Activated CD8-positive, alpha-beta T cell treated with anti-CD3 and anti-CD28 coated beads for 36 hours (primary cell): Measurements from ENCODE around the gene ANKRD13A. TPM values are rescaled to one million over a fixed set of nuclear protein-coding genes. Genes with fewer than 3 reads are reported as not detected.

ENCODE experiments used
- ATAC-seq: fragments of 200-7000 bp; cut with Tn5 transposase; one replicate; pipeline ENCODE4 v1.10.0; 2021; ENCODE audit warnings: mild to moderate bottlenecking, moderate library complexity
- CTCF ChIA-PET: fragments of 350-600 bp; sonication (Branson Sonifier 250); formaldehyde crosslinking; loops from one replicate; lab custom pipeline; 2021; ENCODE audit warnings: antibody characterized with exemption; lab: Charles Lee
- POLR2A ChIA-PET: fragments of 350-600 bp; sonication (Branson Sonifier 250); formaldehyde crosslinking; loops from one replicate; lab custom pipeline; 2021; ENCODE audit warnings: antibody characterized with exemption; lab: Charles Lee
- DNase-seq: peaks from one replicate; pipeline ENCODE4 v3.0.0-alpha.2; 2020
- H3K27ac Mint-ChIP-seq: one replicate; pipeline ENCODE4 v1.8.0; 2021; ENCODE audit warnings: mild to moderate bottlenecking, mixed read lengths
- H3K27me3 Mint-ChIP-seq: one replicate; pipeline ENCODE4 v1.8.0; 2021; ENCODE audit warnings: mixed read lengths
- H3K36me3 Mint-ChIP-seq: one replicate; pipeline ENCODE4 v1.8.0; 2021; ENCODE audit warnings: low read depth, mixed read lengths
- H3K4me1 Mint-ChIP-seq: one replicate; pipeline ENCODE4 v1.8.0; 2021; ENCODE audit warnings: low read depth, mixed read lengths
- H3K4me3 Mint-ChIP-seq: one replicate; pipeline ENCODE4 v1.8.0; 2021; ENCODE audit warnings: mild to moderate bottlenecking, moderate library complexity, mixed read lengths
- H3K9me3 Mint-ChIP-seq: one replicate; pipeline ENCODE4 v1.8.0; 2021; ENCODE audit warnings: mixed read lengths
- intact Hi-C: fragments of 100-400 bp; cut with micrococcal nuclease; formaldehyde crosslinking; loops from one replicate; pipeline ENCODE4 v1.10.0; 2022
- total RNA-seq, 2 experiments: library from RNA; stranded (reverse); gene quantifications; one replicate each; pipeline ENCODE4 v1.2.3, GENCODE V29; 2021
- TF ChIP-seq, protein P1 (sequence below): fragments of 200-600 bp; IDR thresholded peaks from one replicate; pipeline ENCODE4 v1.8.0; 2022; ENCODE audit warnings: antibody characterized with exemption, mild to moderate bottlenecking

The ANKRD13A gene
- total RNA-seq, 2 experiments from 2014 or later: 33.4 to 37.5 TPM

DNA sequence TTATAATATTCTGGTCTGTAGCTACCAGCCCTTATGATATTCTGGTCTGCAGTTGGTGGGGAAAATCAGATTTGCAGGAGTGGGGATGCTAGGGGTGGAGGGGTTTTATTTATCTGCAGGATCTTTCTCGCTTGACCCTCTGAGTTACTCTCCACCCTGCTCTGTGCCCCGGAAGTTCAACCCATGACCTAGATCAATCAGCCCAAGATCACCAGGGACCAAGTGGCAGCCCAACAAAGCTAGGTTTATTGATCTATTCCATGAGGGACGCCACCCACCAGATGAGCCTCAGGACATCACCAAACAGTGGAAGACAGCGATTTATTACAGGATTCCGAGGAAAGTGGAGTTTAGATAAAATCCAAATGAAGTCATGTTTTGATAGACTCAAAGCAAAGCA, 74.9 kb downstream of the ANKRD13A start:
- DNase-seq (no peak), ATAC-seq (no peak)
- Mint-ChIP-seq H3K4me3 (no peak overlapping the region), H3K9me3 (no peaks in the 10 kb centered on the region), H3K27ac (no peak overlapping the region), H3K4me1 (peaks cover 39% of the 10 kb centered on the region), H3K27me3 (no peaks in the 10 kb centered on the region), H3K36me3 (peaks cover 5% of the 10 kb centered on the region)
- POLR2A ChIA-PET: interaction anchor here (0.6 to 1.3 kb wide), 6 partner anchors 9 to 174 kb away, joined by 3 to 5 read pairs (median 3); partner anchors contain the start of genes C12orf76 and TCHP
- TF ChIP-seq, protein P1, sequence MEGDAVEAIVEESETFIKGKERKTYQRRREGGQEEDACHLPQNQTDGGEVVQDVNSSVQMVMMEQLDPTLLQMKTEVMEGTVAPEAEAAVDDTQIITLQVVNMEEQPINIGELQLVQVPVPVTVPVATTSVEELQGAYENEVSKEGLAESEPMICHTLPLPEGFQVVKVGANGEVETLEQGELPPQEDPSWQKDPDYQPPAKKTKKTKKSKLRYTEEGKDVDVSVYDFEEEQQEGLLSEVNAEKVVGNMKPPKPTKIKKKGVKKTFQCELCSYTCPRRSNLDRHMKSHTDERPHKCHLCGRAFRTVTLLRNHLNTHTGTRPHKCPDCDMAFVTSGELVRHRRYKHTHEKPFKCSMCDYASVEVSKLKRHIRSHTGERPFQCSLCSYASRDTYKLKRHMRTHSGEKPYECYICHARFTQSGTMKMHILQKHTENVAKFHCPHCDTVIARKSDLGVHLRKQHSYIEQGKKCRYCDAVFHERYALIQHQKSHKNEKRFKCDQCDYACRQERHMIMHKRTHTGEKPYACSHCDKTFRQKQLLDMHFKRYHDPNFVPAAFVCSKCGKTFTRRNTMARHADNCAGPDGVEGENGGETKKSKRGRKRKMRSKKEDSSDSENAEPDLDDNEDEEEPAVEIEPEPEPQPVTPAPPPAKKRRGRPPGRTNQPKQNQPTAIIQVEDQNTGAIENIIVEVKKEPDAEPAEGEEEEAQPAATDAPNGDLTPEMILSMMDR: no peak
- intact Hi-C loops: no loop called here
- CTCF ChIA-PET: no interaction called here

DNA sequence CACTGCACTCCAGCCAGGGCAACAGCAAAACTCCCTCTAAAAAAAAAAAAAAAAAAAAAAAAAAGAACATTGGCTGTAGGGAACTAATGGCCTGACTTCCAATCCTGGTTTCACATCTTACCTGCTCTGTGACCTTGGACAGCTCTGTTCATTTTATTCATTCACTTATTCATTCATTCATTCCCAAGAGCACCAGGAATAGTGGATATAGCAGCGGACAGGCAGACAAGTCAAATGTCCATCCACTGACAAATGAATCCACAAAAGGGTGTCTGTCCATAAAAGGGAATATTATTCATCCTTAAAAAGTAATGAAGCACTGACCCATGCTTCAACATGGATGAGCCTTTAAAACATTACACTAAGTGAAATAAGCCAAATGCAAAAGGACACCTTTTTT, 76.7 kb downstream of the ANKRD13A start:
- Mint-ChIP-seq H3K27ac (no peak overlapping the region), H3K4me3 (no peak overlapping the region), H3K4me1 (peaks cover 52% of the 10 kb centered on the region), H3K36me3 (peaks cover 8% of the 10 kb centered on the region), H3K27me3 (no peaks in the 10 kb centered on the region), H3K9me3 (peaks cover 1% of the 10 kb centered on the region)
- TF ChIP-seq, protein P1: no peak
- CTCF ChIA-PET: no interaction called here
- DNase-seq: no peak
- POLR2A ChIA-PET: no interaction called here
- no peak for ATAC-seq
- intact Hi-C loops: no loop called here

DNA sequence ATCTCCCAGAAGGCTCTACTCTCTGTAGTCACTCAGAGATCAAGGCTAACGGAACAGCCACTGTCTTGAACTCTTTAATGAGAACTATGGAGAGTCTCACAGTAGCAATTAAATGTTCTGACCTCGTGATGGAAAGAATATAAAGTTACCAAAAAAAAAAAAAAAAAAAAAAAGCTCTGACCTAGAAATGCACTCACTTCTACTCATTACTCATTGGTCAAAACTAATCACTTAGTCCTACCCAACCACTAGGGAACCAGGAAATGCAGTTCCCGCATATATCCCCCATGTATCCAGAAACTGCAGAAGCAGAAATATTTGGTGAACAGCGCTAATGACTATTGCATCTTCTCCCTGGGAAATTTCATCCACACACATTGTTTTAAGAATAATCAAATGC, 78.6 kb downstream of the ANKRD13A start:
- intact Hi-C loops: no loop called here
- Mint-ChIP-seq H3K4me3 (no peak overlapping the region), H3K9me3 (peaks cover 1% of the 10 kb centered on the region), H3K36me3 (peaks cover 5% of the 10 kb centered on the region), H3K27ac (peak overlapping the region; percentile 8), H3K27me3 (no peaks in the 10 kb centered on the region), H3K4me1 (peaks cover 43% of the 10 kb centered on the region)
- ChIA-PET POLR2A (no interaction called here), CTCF (no interaction called here)
- no peak for DNase-seq
- TF ChIP-seq, protein P1: no peak
- ATAC-seq: no peak

DNA sequence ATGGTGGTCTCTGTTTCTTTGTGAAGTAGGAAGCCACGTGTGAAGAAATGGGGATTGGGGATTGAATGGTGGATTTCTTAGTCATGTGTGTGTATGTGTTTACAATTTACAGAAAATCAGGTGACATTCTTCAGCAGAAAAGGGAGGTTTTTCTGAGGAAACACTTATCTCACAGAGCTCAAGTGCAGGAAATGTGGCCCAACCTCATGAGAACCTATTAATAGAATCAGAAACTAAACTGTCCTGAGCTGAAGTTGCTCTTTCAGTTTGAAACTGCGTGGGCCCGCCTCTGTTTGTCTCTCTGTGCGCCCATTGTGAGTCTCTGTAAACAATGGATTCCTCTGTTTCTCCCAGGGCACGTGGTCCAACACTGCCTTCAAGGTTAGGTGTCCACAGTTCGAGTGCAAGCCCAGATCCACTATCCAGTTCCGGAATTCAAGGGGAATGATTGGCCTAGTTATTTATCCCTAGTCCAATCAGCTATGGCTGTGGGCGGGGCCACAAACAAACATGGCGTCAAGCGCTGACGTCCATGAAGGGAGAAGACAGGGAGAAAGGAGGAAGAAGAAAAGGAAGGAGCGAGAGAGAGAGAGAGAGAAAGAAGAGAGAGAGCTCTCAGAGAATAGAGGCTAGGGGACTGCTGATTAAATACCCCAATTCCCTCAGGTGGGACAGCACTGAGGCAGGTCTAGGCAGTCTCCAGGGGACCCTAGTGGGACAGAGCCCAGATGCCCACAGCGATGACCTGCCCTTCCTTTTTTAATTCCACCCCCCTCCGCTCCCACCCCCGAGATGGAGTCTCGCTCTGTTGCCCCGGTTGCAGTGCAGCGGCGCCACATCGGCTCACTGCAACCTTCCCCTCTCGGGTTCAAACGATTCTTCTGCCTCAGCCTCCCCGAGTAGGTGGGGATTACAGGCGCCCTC, 80.5 kb downstream of the ANKRD13A start:
- peak overlapping the region; percentile 57 for H3K4me3 Mint-ChIP-seq
- no peaks in the 10 kb centered on the region for H3K27me3 Mint-ChIP-seq
- TF ChIP-seq, protein P1: no peak

DNA sequence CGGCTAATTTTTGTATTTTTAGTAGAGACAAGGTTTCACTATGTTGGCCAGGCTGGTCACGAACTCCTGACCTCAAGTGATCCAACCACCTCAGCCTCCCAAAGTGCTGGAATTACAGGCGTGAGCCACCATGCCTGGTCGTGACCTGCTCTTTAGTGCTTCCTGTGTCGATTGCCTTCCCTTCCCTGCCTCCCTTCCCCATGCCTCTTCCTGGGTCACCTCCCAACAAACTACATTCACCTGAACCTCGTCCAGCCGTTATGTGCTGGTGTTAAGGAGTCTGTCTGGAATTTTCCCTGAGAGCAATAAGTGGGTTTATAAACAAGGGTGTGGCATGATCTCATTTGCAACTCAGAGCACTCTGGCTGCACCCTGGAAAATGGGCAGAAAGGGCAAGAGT, 81.2 kb downstream of the ANKRD13A start:
- peaks cover 5% of the 10 kb centered on the region for H3K36me3 Mint-ChIP-seq
- intact Hi-C loops: no loop called here
- POLR2A ChIA-PET: interaction anchor here (0.8 kb wide), 1 partner anchor 200 kb away, joined by 3 read pairs; no protein-coding TSS in a partner anchor
- H3K9me3 Mint-ChIP-seq: peaks cover 1% of the 10 kb centered on the region
- H3K27ac Mint-ChIP-seq: peak overlapping the region; percentile 55
- no peak for DNase-seq
- CTCF ChIA-PET: interaction anchor here (1.2 to 1.7 kb wide), 2 partner anchors 19 to 45 kb away, joined by 3 to 6 read pairs; no protein-coding TSS in a partner anchor
- TF ChIP-seq, protein P1: no peak
- H3K4me1 Mint-ChIP-seq: peaks cover 26% of the 10 kb centered on the region
- H3K27me3 Mint-ChIP-seq: no peaks in the 10 kb centered on the region
- ATAC-seq: no peak
- H3K4me3 Mint-ChIP-seq: no peak overlapping the region

More for the DNA sequence above, 80.5 kb downstream of the ANKRD13A start:
- ChIA-PET POLR2A (interaction anchor here (0.5 to 0.8 kb wide), 2 partner anchors 201 to 237 kb away, joined by 3 read pairs; no protein-coding TSS in a partner anchor), CTCF (interaction anchor here (0.9 to 1.7 kb wide), 4 partner anchors 20 to 370 kb away, joined by 3 to 6 read pairs (median 4); partner anchors contain the start of gene ARPC3)
- peaks cover 5% of the 10 kb centered on the region for H3K36me3 Mint-ChIP-seq
- peak overlapping the region; percentile 98 for H3K27ac Mint-ChIP-seq
- peak; percentile 88 for DNase-seq
- intact Hi-C loops: no loop called here
- peaks cover 1% of the 10 kb centered on the region for H3K9me3 Mint-ChIP-seq
- peaks cover 26% of the 10 kb centered on the region for H3K4me1 Mint-ChIP-seq
- ATAC-seq: peak; percentile 88
